HepG2 (cell line): ENCODE results near the gene CAMSAP3. TPM values are rescaled to one million over a fixed set of nuclear protein-coding genes. Genes with fewer than 3 reads are reported as not detected.
A peak's percentile ranks its signal among the peaks of the same experiment; 100 is the strongest.

ENCODE experiments used
- ATAC-seq: fragments of 200-7000 bp; cut with Tn5 transposase; 3 replicates; pipeline ENCODE4 v1.9.1; 2020; ENCODE audit warnings: mild to moderate bottlenecking, moderate library complexity
- BruUV-seq: library from RNA; stranded (reverse); fragments of 400-500 nt; replicated peaks from 2 replicates; lab custom pipeline; 2021; lab: Mats Ljungman, UMichigan
- CTCF ChIA-PET: fragments of 300-600 bp; formaldehyde crosslinking; extraction: SDS; loops from one replicate; lab custom pipeline; 2021; ENCODE audit warnings: low total read pairs, inconsistent platforms, low intra/inter-chr PET ratio; lab: Yijun Ruan, JAX
- POLR2A ChIA-PET: fragments of 350-600 bp; sonication (Branson Sonifier 250); formaldehyde crosslinking; loops from one replicate; lab custom pipeline; 2020; ENCODE audit warnings: antibody characterized with exemption, inconsistent platforms; lab: Yijun Ruan, JAX
- DNase-seq: peaks from one replicate; pipeline ENCODE4 v3.0.0-alpha.2; 2015; ENCODE audit warnings: low spot score
- FAIRE-seq: peaks from 3 replicates; lab custom pipeline; 2011; peaks lifted over from hg19 to GRCh38; lab: Jason Lieb, UNC
- H2AFZ ChIP-seq: one replicate; pipeline ENCODE4 v1.6.1; 2011; ENCODE audit warnings: low read length, inconsistent platforms
- H3K27ac ChIP-seq: fragments of 300-600 bp; 3 replicates; pipeline ENCODE4 v1.8.0; 2011; ENCODE audit warnings: mixed run types, mild to moderate bottlenecking, mixed read lengths, low read length, inconsistent platforms; ENCODE audit not compliant: insufficient read depth; ENCODE audit errors: extremely low read length
- H3K27me3 ChIP-seq, 2 experiments: fragments of 200-600 bp in 1 of 2; 2 replicates in 1 of 2; 3 replicates in 1 of 2; pipeline versions ENCODE4 v1.6.0 to v1.8.0; 2011; ENCODE audit warnings: low read length in 2 of 2, mild to moderate bottlenecking in 2 of 2, moderate library complexity in 2 of 2, inconsistent platforms in 1 of 2; ENCODE audit not compliant: insufficient read depth in 2 of 2, control insufficient read depth in 1 of 2
- H3K36me3 ChIP-seq, 2 experiments: fragments of 200-600 bp in 1 of 2; replicated peaks in 1 of 2; 2 replicates in 1 of 2; 3 replicates in 1 of 2; pipeline versions ENCODE4 v1.5.1 to v1.8.0; 2011; ENCODE audit warnings: low read length in 2 of 2, inconsistent platforms in 1 of 2; ENCODE audit not compliant: insufficient read depth in 2 of 2, control insufficient read depth in 1 of 2
- H3K4me1 ChIP-seq: 2 replicates; pipeline ENCODE4 v1.5.1; 2012; ENCODE audit warnings: low read length, inconsistent platforms; ENCODE audit not compliant: insufficient read depth
- H3K4me2 ChIP-seq: 2 replicates; pipeline ENCODE4 v1.6.0; 2011; ENCODE audit warnings: low read depth, low read length, inconsistent platforms
- H3K4me3 ChIP-seq, 3 experiments: fragments of 200-600 bp in 1 of 3; sonication (generic), shearing (Covaris generic) in 1 of 3; replicated peaks in 1 of 3; 2 replicates each; pipeline ENCODE4 v1.5.1; 2011 to 2016; ENCODE audit warnings: low read length in 3 of 3, inconsistent platforms in 2 of 3, low read depth in 2 of 3, mild to moderate bottlenecking in 2 of 3, control low read depth in 1 of 3, mixed read lengths in 1 of 3; ENCODE audit not compliant: insufficient read depth in 1 of 3
- H3K79me2 ChIP-seq: one replicate; pipeline ENCODE4 v1.6.1; 2011; ENCODE audit warnings: low read length, inconsistent platforms; ENCODE audit not compliant: insufficient read depth
- H3K9ac ChIP-seq: 2 replicates; pipeline ENCODE4 v1.6.0; 2011; ENCODE audit warnings: mild to moderate bottlenecking, low read depth, low read length, inconsistent platforms; ENCODE audit not compliant: insufficient read depth
- H3K9me3 ChIP-seq: 2 replicates; pipeline ENCODE4 v1.5.1; 2012; ENCODE audit warnings: mild to moderate bottlenecking, low read length
- H4K20me1 ChIP-seq: 2 replicates; pipeline ENCODE4 v1.6.0; 2011; ENCODE audit warnings: inconsistent platforms, mild to moderate bottlenecking, low read length, moderate library complexity; ENCODE audit not compliant: insufficient read depth
- BATF2 ChIP-seq: sonication (generic); formaldehyde crosslinking; IDR thresholded peaks from 2 replicates; pipeline ENCODE4 v1.8.0; 2022; ENCODE audit warnings: mild to moderate bottlenecking, missing genetic modification reagents, moderate library complexity
- NFKB2 ChIP-seq: sonication (generic); formaldehyde crosslinking; IDR thresholded peaks from 2 replicates; pipeline ENCODE4 v1.4.0; 2020; ENCODE audit warnings: missing genetic modification reagents, borderline replicate concordance
- ZFP36 ChIP-seq: fragments of 150-350 bp; IDR thresholded peaks from 2 replicates; pipeline ENCODE4 v1.6.1; 2018; ENCODE audit warnings: borderline replicate concordance, low read length, low read depth; ENCODE audit not compliant: partially characterized antibody
- ZFP82 ChIP-seq: sonication (generic); formaldehyde crosslinking; IDR thresholded peaks from 2 replicates; pipeline ENCODE4 v1.5.1; 2020; ENCODE audit warnings: mild to moderate bottlenecking, missing genetic modification reagents, borderline replicate concordance
- ZNF121 ChIP-seq: sonication (generic); formaldehyde crosslinking; IDR thresholded peaks from 2 replicates; pipeline ENCODE4 v1.5.0; 2020; ENCODE audit warnings: mild to moderate bottlenecking, missing genetic modification reagents
- ZNF24 ChIP-seq: fragments of 450-650 bp; IDR thresholded peaks from 2 replicates; pipeline ENCODE4 v1.6.1; 2017; ENCODE audit warnings: antibody characterized with exemption, mild to moderate bottlenecking
- ZNF792 ChIP-seq: IDR thresholded peaks from 2 replicates; pipeline ENCODE4 v1.6.1; 2016
- WGBS: methylation state at CpG from one replicate; pipeline ENCODE4 v1.1.6; 2017; ENCODE audit warnings: low lambda C conversion rate; 5-methylcytosine and 5-hydroxymethylcytosine counted together
- in situ Hi-C: cut with HindIII; loops from 2 replicates; pipeline ENCODE4 v1.10.0; 2017; ENCODE audit warnings: low pct_unique_long_range_greater_than_20kb; ENCODE audit not compliant: extremely low pct_ligation_motif_present
- intact Hi-C: fragments of 100-400 bp; cut with micrococcal nuclease; formaldehyde crosslinking; loops from one replicate; pipeline ENCODE4 v1.10.0; 2022; ENCODE audit not compliant: unreplicated experiment
- polyA plus RNA-seq, 8 experiments: library from polyadenylated mRNA; depleted of rRNA in 3 of 8; stranded (reverse) in 7 of 8; unstranded in 1 of 8; fragments of >200 nt; fragmentation: Illumina TruSeq in 4 of 8; extraction: Trizol in 4 of 8; gene quantifications; 2 replicates each; pipeline versions ENCODE4 v1.2.1 to v1.2.3, GENCODE V29; 2011 to 2016; ENCODE audit warnings: low read depth in 4 of 8, missing spikeins in 1 of 8, mixed read lengths in 1 of 8; ENCODE audit not compliant: insufficient read depth in 1 of 8
- total RNA-seq, 5 experiments: library from RNA; depleted of rRNA; stranded (reverse); fragments of >200 nt; fragmentation: Illumina TruSeq; extraction: Trizol; gene quantifications; 2 replicates each; pipeline ENCODE4 v1.2.3, GENCODE V29; 2016; ENCODE audit warnings: low read depth in 1 of 5
- TF ChIP-seq, protein P1 (sequence below): sonication (generic); formaldehyde crosslinking; IDR thresholded peaks from 2 replicates; pipeline ENCODE4 v1.5.0; 2020; ENCODE audit warnings: missing genetic modification reagents
- TF ChIP-seq, protein P2 (sequence below): sonication (generic); formaldehyde crosslinking; IDR thresholded peaks from 2 replicates; pipeline ENCODE4 v1.4.0; 2020; ENCODE audit warnings: missing genetic modification reagents, mild to moderate bottlenecking, borderline replicate concordance

CAMSAP3 gene
- total and polyA plus RNA-seq, 2 of the 13 experiments (the other 11 are each of a cell fraction or from before 2014, with no cell fraction given), result 10.8 to 11.8 TPM

GRCh38 chr19:7648265-7649014 lies 52.8 kb downstream of the CAMSAP3 start:
- CTCF ChIA-PET, result no interaction called here
- no peak overlapping the region for H3K27ac ChIP-seq
- POLR2A ChIA-PET, result no interaction called here
- no peaks in the 10 kb centered on the region for H4K20me1 ChIP-seq
- DNase-seq (no peak), FAIRE-seq (no peak)
- H3K9me3 ChIP-seq, result no peaks in the 10 kb centered on the region
- H3K36me3 ChIP-seq, result no peaks in the 10 kb centered on the region
- H2AFZ ChIP-seq, result no peak overlapping the region
- H3K9ac ChIP-seq, result no peak overlapping the region
- H3K4me3 ChIP-seq, result no peak overlapping the region
- no peaks in the 10 kb centered on the region for H3K27me3 ChIP-seq
- 78% methylated on average over 11 of the region's 15 CpGs for WGBS
- H3K4me1 ChIP-seq, result peaks cover 11% of the 10 kb centered on the region
- in situ Hi-C loops, result no loop called here
- TF ChIP-seq ZFP82 (CRISPR knock-in tag), result no peak
- TF ChIP-seq, protein P1, sequence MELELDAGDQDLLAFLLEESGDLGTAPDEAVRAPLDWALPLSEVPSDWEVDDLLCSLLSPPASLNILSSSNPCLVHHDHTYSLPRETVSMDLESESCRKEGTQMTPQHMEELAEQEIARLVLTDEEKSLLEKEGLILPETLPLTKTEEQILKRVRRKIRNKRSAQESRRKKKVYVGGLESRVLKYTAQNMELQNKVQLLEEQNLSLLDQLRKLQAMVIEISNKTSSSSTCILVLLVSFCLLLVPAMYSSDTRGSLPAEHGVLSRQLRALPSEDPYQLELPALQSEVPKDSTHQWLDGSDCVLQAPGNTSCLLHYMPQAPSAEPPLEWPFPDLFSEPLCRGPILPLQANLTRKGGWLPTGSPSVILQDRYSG (CRISPR knock-in tag), result no peak
- TF ChIP-seq, all 625 proteins: peak for 0
- BruUV-seq, result no TSS peak
- Histone ChIP-seq H3K4me2 (no peak overlapping the region), H3K79me2 (no peaks in the 10 kb centered on the region)
- ATAC-seq, result no peak
- intact Hi-C loops, result no loop called here

DNA sequence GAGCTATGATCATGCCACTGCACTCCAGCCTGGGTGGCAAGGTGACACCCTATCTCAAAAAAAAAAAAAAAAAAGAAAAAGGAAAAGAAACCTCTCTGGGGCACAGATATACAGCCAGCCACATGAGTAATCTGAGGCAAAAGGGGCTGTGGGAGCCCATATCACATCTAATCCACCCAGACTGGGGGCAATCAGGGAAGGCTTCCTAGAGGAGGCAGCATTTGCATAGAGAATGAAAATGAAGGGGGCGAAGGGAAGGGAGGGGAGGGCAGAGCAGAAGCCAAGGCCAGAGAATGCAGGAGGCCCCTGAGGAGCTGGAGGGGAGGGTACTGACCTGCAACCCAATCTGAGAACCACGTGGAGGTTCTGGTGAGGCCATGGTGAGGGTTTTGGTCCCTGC lies 54.5 kb downstream of the CAMSAP3 start:
- ChIA-PET POLR2A (no interaction called here), CTCF (no interaction called here)
- Histone ChIP-seq H3K36me3 (no peaks in the 10 kb centered on the region), H3K4me3 (no peak overlapping the region), H3K9me3 (no peaks in the 10 kb centered on the region), H3K9ac (no peak overlapping the region), H3K27ac (no peak overlapping the region), H2AFZ (no peak overlapping the region), H3K4me2 (no peak overlapping the region), H3K4me1 (peaks cover 11% of the 10 kb centered on the region)
- WGBS, result 66% methylated on average over 2 of the region's 2 CpGs
- in situ Hi-C loops (no loop called here), intact Hi-C loops (no loop called here)
- no TSS peak for BruUV-seq
- ATAC-seq, result no peak
- no peak for TF ChIP-seq BATF2
- TF ChIP-seq ZNF24, result no peak
- TF ChIP-seq ZFP36, result peak; percentile 91
- TF ChIP-seq NFKB2 (CRISPR knock-in tag), result no peak
- no peak for TF ChIP-seq ZNF121 (CRISPR knock-in tag)
- TF ChIP-seq, protein P2, sequence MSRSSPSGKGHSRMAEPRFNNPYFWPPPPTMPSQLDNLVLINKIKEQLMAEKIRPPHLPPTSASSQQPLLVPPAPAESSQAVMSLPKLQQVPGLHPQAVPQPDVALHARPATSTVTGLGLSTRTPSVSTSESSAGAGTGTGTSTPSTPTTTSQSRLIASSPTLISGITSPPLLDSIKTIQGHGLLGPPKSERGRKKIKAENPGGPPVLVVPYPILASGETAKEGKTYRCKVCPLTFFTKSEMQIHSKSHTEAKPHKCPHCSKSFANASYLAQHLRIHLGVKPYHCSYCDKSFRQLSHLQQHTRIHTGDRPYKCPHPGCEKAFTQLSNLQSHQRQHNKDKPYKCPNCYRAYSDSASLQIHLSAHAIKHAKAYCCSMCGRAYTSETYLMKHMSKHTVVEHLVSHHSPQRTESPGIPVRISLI (CRISPR knock-in tag), result no peak
- TF ChIP-seq ZNF792 (CRISPR knock-in tag), result no peak
- TF ChIP-seq, all 625 proteins: peak for 1
- Histone ChIP-seq H4K20me1 (no peaks in the 10 kb centered on the region), H3K79me2 (no peaks in the 10 kb centered on the region), H3K27me3 (no peaks in the 10 kb centered on the region)
- no peak for DNase-seq
- no peak for FAIRE-seq
